Caco-2 (cell line): ENCODE results near the gene DSTN. TPM values are rescaled to one million over a fixed set of nuclear protein-coding genes. Genes with fewer than 3 reads are reported as not detected.
A peak's percentile ranks its signal among the peaks of the same experiment; 100 is the strongest.

Experiments used
- BruUV-seq: library from RNA; stranded (reverse); fragments of 400-500 nt; replicated peaks from 2 replicates; lab custom pipeline; 2021; lab: Mats Ljungman, UMichigan
- CTCF ChIA-PET: fragments of 300-600 bp; sonication (Branson Sonifier 250); formaldehyde crosslinking; loops from one replicate; lab custom pipeline; 2022; ENCODE audit warnings: antibody characterized with exemption; lab: Charles Lee
- POLR2A ChIA-PET: fragments of 300-600 bp; sonication (Branson Sonifier 250); formaldehyde crosslinking; loops from one replicate; lab custom pipeline; 2022; ENCODE audit warnings: antibody characterized with exemption; lab: Charles Lee
- DNase-seq, 2 experiments: peaks; one replicate each; pipeline versions ENCODE4 v3.0.0 to v3.0.0-alpha.2; 2020 to 2022
- H3K27me3 ChIP-seq: replicated peaks from 2 replicates; pipeline ENCODE4 v1.6.0; 2011; ENCODE audit warnings: low read length; ENCODE audit not compliant: control insufficient read depth, insufficient read depth
- H3K36me3 ChIP-seq: 2 replicates; pipeline ENCODE4 v1.5.1; 2011; ENCODE audit warnings: low read length; ENCODE audit not compliant: control insufficient read depth, insufficient read depth
- H3K4me1 ChIP-seq: fragments of 250-450 bp; sonication (Bioruptor Pico); 2 replicates; pipeline ENCODE4 v1.5.1; 2020; ENCODE audit warnings: mild to moderate bottlenecking
- H3K4me3 ChIP-seq: 2 replicates; pipeline ENCODE4 v1.5.1; 2011; ENCODE audit warnings: low read depth, mild to moderate bottlenecking, control low read depth, low read length
- H3K9me3 ChIP-seq: fragments of 250-450 bp; sonication (Bioruptor Pico); 2 replicates; pipeline ENCODE4 v1.5.1; 2020; ENCODE audit warnings: mild to moderate bottlenecking, moderate library complexity
- H3K27ac Mint-ChIP-seq: one replicate; pipeline ENCODE4 v1.8.0; 2022; ENCODE audit warnings: mixed read lengths; ENCODE audit not compliant: unreplicated experiment
- H3K27me3 Mint-ChIP-seq: one replicate; pipeline ENCODE4 v1.8.0; 2022; ENCODE audit warnings: mixed read lengths; ENCODE audit not compliant: insufficient read depth, unreplicated experiment
- H3K36me3 Mint-ChIP-seq: one replicate; pipeline ENCODE4 v1.8.0; 2022; ENCODE audit warnings: mild to moderate bottlenecking, mixed read lengths; ENCODE audit not compliant: insufficient read depth, unreplicated experiment
- H3K4me1 Mint-ChIP-seq: one replicate; pipeline ENCODE4 v1.8.0; 2022; ENCODE audit warnings: low read depth, mixed read lengths; ENCODE audit not compliant: unreplicated experiment
- H3K4me3 Mint-ChIP-seq: one replicate; pipeline ENCODE4 v1.8.0; 2022; ENCODE audit warnings: mild to moderate bottlenecking, moderate library complexity, mixed read lengths; ENCODE audit not compliant: unreplicated experiment
- H3K9me3 Mint-ChIP-seq: one replicate; pipeline ENCODE4 v1.8.0; 2022; ENCODE audit warnings: mixed read lengths; ENCODE audit not compliant: unreplicated experiment
- CTCF ChIP-seq, 2 experiments: fragments of 200-600 bp in 1 of 2; IDR thresholded peaks; 1 replicate in 1 of 2; 2 replicates in 1 of 2; pipeline versions ENCODE4 v1.5.1 to v1.8.0; 2011 to 2022; ENCODE audit warnings: antibody characterized with exemption in 1 of 2, control low read depth in 1 of 2, inconsistent platforms in 1 of 2, low read depth in 1 of 2, low read length in 1 of 2, mild to moderate bottlenecking in 1 of 2, moderate library complexity in 1 of 2; ENCODE audit not compliant: insufficient read depth in 1 of 2, severe bottlenecking in 1 of 2, unreplicated experiment in 1 of 2
- intact Hi-C: fragments of 100-400 bp; cut with micrococcal nuclease; formaldehyde crosslinking; loops from one replicate; pipeline ENCODE4 v1.10.0; 2022; ENCODE audit not compliant: unreplicated experiment
- total RNA-seq: library from RNA; stranded (reverse); gene quantifications from 2 replicates; pipeline ENCODE4 v1.2.3, GENCODE V29; 2022

DSTN gene
- total RNA-seq, 1 experiment from 2014 or later: 318 TPM

- Histone ChIP-seq H3K36me3 (no peaks in the 10 kb centered on the region), H3K4me1 (peaks cover 17% of the 10 kb centered on the region), H3K9me3 (no peaks in the 10 kb centered on the region), H3K4me3 (no peak overlapping the region), H3K27me3 (no peaks in the 10 kb centered on the region)
- intact Hi-C loops: loop anchor here (1.0 kb wide), 1 partner anchor 10 kb away; no protein-coding TSS in a partner anchor
- no peak for DNase-seq
- H3K9me3 Mint-ChIP-seq: no peaks in the 10 kb centered on the region
- H3K4me1 Mint-ChIP-seq: peaks cover 7% of the 10 kb centered on the region
- H3K27me3 Mint-ChIP-seq: no peaks in the 10 kb centered on the region
- POLR2A ChIA-PET: interaction anchor here (0.6 to 0.7 kb wide), 2 partner anchors 11 to 581 kb away, joined by 3 to 4 read pairs; partner anchors contain the start of gene DSTN
- TF ChIP-seq CTCF (IDR thresholded peaks at IDR 0.05; ENCODE audit: insufficient read depth in 1 of 2, low read depth in 1 of 2, low read length in 1 of 2, severe bottlenecking in 1 of 2, unreplicated experiment in 1 of 2): no peak
- CTCF ChIA-PET: no interaction called here
- BruUV-seq: no TSS peak
- no peaks in the 10 kb centered on the region for H3K36me3 Mint-ChIP-seq
- H3K27ac Mint-ChIP-seq: peak overlapping the region; percentile 53
- H3K4me3 Mint-ChIP-seq: no peak overlapping the region
Observed at GRCh38 chr20:17558941-17559304, 11.0 kb upstream of the DSTN start.

- H3K36me3 ChIP-seq: no peaks in the 10 kb centered on the region
- no TSS peak for BruUV-seq
- intact Hi-C loops: no loop called here
- H3K27me3 Mint-ChIP-seq: no peaks in the 10 kb centered on the region
- H3K4me3 ChIP-seq: no peak overlapping the region
- TF ChIP-seq CTCF (IDR thresholded peaks at IDR 0.05; ENCODE audit: insufficient read depth in 1 of 2, low read depth in 1 of 2, low read length in 1 of 2, severe bottlenecking in 1 of 2, unreplicated experiment in 1 of 2): no peak
- no peak for DNase-seq
- no peaks in the 10 kb centered on the region for H3K9me3 Mint-ChIP-seq
- H3K4me1 Mint-ChIP-seq: peaks cover 7% of the 10 kb centered on the region
- H3K9me3 ChIP-seq: no peaks in the 10 kb centered on the region
- no peaks in the 10 kb centered on the region for H3K36me3 Mint-ChIP-seq
- POLR2A ChIA-PET: interaction anchor here (0.6 to 1.0 kb wide), 2 partner anchors 11 to 581 kb away, joined by 3 to 8 read pairs; partner anchors contain the start of gene DSTN
- peaks cover 17% of the 10 kb centered on the region for H3K4me1 ChIP-seq
- no peak overlapping the region for H3K27ac Mint-ChIP-seq
- no peaks in the 10 kb centered on the region for H3K27me3 ChIP-seq
- no peak overlapping the region for H3K4me3 Mint-ChIP-seq
- CTCF ChIA-PET: no interaction called here
Observed at GRCh38 chr20:17559338-17559737, 10.5 kb upstream of the DSTN start.

- no peak for TF ChIP-seq CTCF (IDR thresholded peaks at IDR 0.05; ENCODE audit: insufficient read depth in 1 of 2, low read depth in 1 of 2, low read length in 1 of 2, severe bottlenecking in 1 of 2, unreplicated experiment in 1 of 2)
- Histone ChIP-seq H3K36me3 (no peaks in the 10 kb centered on the region), H3K9me3 (no peaks in the 10 kb centered on the region), H3K4me1 (peaks cover 17% of the 10 kb centered on the region), H3K4me3 (no peak overlapping the region), H3K27me3 (no peaks in the 10 kb centered on the region)
- Mint-ChIP-seq H3K27ac (peak overlapping the region; percentile 45), H3K27me3 (no peaks in the 10 kb centered on the region), H3K4me3 (no peak overlapping the region), H3K36me3 (no peaks in the 10 kb centered on the region), H3K4me1 (peaks cover 7% of the 10 kb centered on the region), H3K9me3 (no peaks in the 10 kb centered on the region)
- intact Hi-C loops: no loop called here
- DNase-seq: no peak
- ChIA-PET POLR2A (interaction anchor here (1.0 kb wide), 1 partner anchor 9 kb away, joined by 8 read pairs; the partner anchor contains the start of gene DSTN), CTCF (no interaction called here)
- BruUV-seq: no TSS peak
Observed at GRCh38 chr20:17560344-17561074, 9.4 kb upstream of the DSTN start.
